ENCODE data around the gene LPP. TPM values are rescaled to one million over a fixed set of nuclear protein-coding genes. Genes with fewer than 3 reads are reported as not detected.

The LPP gene
- total RNA-seq, 1 donor from 2014 or later, result 222 TPM

DNA sequence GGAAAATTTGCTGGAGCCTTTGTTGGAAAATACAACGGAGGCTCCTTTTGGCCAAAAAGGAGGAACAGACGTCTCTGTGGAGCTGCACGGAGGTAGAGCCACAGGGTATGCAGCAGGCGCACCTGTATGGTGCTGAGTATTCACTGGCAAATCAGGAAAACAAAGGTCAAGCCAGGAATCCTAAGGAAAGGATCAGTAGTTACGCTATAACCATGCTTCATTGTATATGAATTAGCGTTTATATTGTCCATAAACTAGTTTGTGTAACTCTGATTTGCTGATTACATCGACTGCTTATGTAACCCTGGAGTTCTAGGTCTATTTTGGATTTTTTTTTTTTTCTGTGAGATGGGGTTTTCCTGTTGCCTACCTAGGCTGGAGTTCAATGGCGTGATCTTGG, 45.4 kb downstream of the LPP start:
- no peaks in the 10 kb centered on the region for H3K9me3 ChIP-seq (ENCODE audit: insufficient read depth, low read depth, low read length)
- Mint-ChIP-seq H3K4me1 (ENCODE audit: low read depth, unreplicated experiment) (peaks cover 35% of the 10 kb centered on the region), H3K36me3 (ENCODE audit: low read depth, unreplicated experiment) (peaks cover 2% of the 10 kb centered on the region), H3K27me3 (ENCODE audit: low read depth, unreplicated experiment) (no peaks in the 10 kb centered on the region), H3K27ac (ENCODE audit: unreplicated experiment) (no peak overlapping the region), H3K9me3 (ENCODE audit: unreplicated experiment) (no peaks in the 10 kb centered on the region), H3K4me3 (ENCODE audit: unreplicated experiment) (no peak overlapping the region)
- H3K79me2 ChIP-seq (ENCODE audit: insufficient read depth, low read length), result peaks cover 91% of the 10 kb centered on the region
- H3K4me2 ChIP-seq (ENCODE audit: low read length), result no peak overlapping the region
- peaks cover 76% of the 10 kb centered on the region for H4K20me1 ChIP-seq (ENCODE audit: insufficient read depth, low read length)
- no peak for TF ChIP-seq EZH2 (IDR thresholded peaks at IDR 0.05; ENCODE audit: insufficient read depth, low read length)
- FAIRE-seq (no peak), DNase-seq (ENCODE audit: low read depth) (no peak)
- no peak overlapping the region for H3K27ac ChIP-seq (ENCODE audit: low read depth, low read length)
- no peaks in the 10 kb centered on the region for H3K27me3 ChIP-seq (ENCODE audit: insufficient read depth, low read length)
- no peak overlapping the region for H3K4me3 ChIP-seq (ENCODE audit: insufficient read depth, low read depth, low read length)
- H3K36me3 ChIP-seq (ENCODE audit: insufficient read depth, low read length), result peaks cover 2% of the 10 kb centered on the region
- no peak overlapping the region for H3K9ac ChIP-seq (ENCODE audit: low read length)
- H2AFZ ChIP-seq (ENCODE audit: low read depth, low read length), result no peak overlapping the region
- peaks cover 27% of the 10 kb centered on the region for H3K4me1 ChIP-seq (ENCODE audit: insufficient read depth, low read length)

DNA sequence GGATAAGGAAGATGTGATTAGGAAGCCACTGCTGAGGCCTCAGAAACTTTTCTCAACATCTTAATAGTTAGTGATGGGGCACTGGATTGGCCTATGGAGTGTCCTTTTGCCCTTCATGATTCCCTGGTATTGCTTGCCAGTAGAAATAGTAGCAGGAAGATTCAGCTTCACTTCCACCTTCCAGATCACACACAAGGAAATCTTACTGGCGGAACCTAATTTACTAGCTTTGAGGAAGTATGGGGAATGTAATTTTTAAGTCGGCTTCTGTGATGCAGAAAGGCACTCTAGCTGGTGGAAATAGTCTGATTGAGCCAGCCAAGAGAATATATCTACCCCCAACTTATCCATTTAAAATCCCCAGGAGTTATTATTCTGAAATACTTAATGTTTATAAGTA, 46.5 kb downstream of the LPP start:
- Histone ChIP-seq H3K4me3 (ENCODE audit: insufficient read depth, low read depth, low read length) (no peak overlapping the region), H4K20me1 (ENCODE audit: insufficient read depth, low read length) (peaks cover 77% of the 10 kb centered on the region), H3K4me2 (ENCODE audit: low read length) (no peak overlapping the region), H3K9ac (ENCODE audit: low read length) (no peak overlapping the region), H3K27me3 (ENCODE audit: insufficient read depth, low read length) (no peaks in the 10 kb centered on the region), H3K27ac (ENCODE audit: low read depth, low read length) (no peak overlapping the region), H3K9me3 (ENCODE audit: insufficient read depth, low read depth, low read length) (no peaks in the 10 kb centered on the region), H3K4me1 (ENCODE audit: insufficient read depth, low read length) (peaks cover 23% of the 10 kb centered on the region), H2AFZ (ENCODE audit: low read depth, low read length) (no peak overlapping the region), H3K79me2 (ENCODE audit: insufficient read depth, low read length) (peaks cover 90% of the 10 kb centered on the region), H3K36me3 (ENCODE audit: insufficient read depth, low read length) (peaks cover 2% of the 10 kb centered on the region)
- no peaks in the 10 kb centered on the region for H3K27me3 Mint-ChIP-seq (ENCODE audit: low read depth, unreplicated experiment)
- H3K27ac Mint-ChIP-seq (ENCODE audit: unreplicated experiment), result no peak overlapping the region
- DNase-seq (ENCODE audit: low read depth) (no peak), FAIRE-seq (no peak)
- peaks cover 2% of the 10 kb centered on the region for H3K36me3 Mint-ChIP-seq (ENCODE audit: low read depth, unreplicated experiment)
- peaks cover 28% of the 10 kb centered on the region for H3K4me1 Mint-ChIP-seq (ENCODE audit: low read depth, unreplicated experiment)
- H3K9me3 Mint-ChIP-seq (ENCODE audit: unreplicated experiment), result no peaks in the 10 kb centered on the region
- TF ChIP-seq EZH2 (IDR thresholded peaks at IDR 0.05; ENCODE audit: insufficient read depth, low read length), result no peak
- TF ChIP-seq, protein P1, sequence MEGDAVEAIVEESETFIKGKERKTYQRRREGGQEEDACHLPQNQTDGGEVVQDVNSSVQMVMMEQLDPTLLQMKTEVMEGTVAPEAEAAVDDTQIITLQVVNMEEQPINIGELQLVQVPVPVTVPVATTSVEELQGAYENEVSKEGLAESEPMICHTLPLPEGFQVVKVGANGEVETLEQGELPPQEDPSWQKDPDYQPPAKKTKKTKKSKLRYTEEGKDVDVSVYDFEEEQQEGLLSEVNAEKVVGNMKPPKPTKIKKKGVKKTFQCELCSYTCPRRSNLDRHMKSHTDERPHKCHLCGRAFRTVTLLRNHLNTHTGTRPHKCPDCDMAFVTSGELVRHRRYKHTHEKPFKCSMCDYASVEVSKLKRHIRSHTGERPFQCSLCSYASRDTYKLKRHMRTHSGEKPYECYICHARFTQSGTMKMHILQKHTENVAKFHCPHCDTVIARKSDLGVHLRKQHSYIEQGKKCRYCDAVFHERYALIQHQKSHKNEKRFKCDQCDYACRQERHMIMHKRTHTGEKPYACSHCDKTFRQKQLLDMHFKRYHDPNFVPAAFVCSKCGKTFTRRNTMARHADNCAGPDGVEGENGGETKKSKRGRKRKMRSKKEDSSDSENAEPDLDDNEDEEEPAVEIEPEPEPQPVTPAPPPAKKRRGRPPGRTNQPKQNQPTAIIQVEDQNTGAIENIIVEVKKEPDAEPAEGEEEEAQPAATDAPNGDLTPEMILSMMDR (IDR thresholded peaks at IDR 0.05; ENCODE audit: insufficient read depth, low read depth, low read length), result no peak
- H3K4me3 Mint-ChIP-seq (ENCODE audit: unreplicated experiment), result no peak overlapping the region

DNA sequence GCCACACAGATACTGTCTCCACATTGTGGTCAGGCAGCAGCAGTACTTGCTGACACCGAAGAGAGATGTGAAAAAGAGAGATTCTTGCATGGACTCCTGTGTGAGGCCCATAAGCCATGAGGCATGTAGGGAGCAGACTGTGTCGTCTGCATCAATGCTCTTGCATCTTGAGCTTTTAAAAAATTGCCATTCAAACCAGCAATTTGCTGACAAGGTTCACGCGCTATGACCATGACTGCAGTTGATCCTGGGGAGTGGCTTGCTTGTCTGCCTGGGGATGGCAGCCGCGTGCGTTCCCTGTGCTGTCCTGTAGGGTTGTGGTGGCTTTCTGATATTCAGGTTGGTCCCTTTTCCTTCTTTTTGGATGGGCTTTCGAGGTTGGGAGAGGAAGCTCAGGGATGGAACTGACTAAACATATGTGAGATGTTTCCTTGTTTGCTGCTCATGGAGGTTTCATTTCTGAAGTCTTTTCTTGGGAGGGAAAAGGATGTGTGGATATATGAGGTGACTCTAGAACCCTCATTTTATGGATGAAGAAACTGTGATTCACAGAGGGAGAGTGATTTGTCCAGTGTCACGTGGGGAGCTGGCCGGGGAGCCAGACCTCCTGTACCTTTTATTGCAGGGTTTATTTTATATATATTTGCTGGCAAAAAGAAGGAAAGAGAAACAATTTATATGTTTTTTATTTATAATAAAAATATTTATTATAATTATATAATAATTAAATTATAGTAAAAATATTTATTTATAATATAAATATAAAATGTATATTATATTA, 48.6 kb downstream of the LPP start:
- DNase-seq (ENCODE audit: low read depth), result no peak
- no peak overlapping the region for H3K4me3 Mint-ChIP-seq (ENCODE audit: unreplicated experiment)

More for the DNA sequence above, 48.6 kb downstream of the LPP start:
- Histone ChIP-seq H3K79me2 (ENCODE audit: insufficient read depth, low read length) (peaks cover 90% of the 10 kb centered on the region), H3K4me3 (ENCODE audit: insufficient read depth, low read depth, low read length) (no peak overlapping the region), H2AFZ (ENCODE audit: low read depth, low read length) (no peak overlapping the region), H3K9me3 (ENCODE audit: insufficient read depth, low read depth, low read length) (no peaks in the 10 kb centered on the region), H3K27ac (ENCODE audit: low read depth, low read length) (no peak overlapping the region), H3K9ac (ENCODE audit: low read length) (no peak overlapping the region), H3K4me2 (ENCODE audit: low read length) (no peak overlapping the region), H3K36me3 (ENCODE audit: insufficient read depth, low read length) (peaks cover 6% of the 10 kb centered on the region), H4K20me1 (ENCODE audit: insufficient read depth, low read length) (peaks cover 61% of the 10 kb centered on the region), H3K27me3 (ENCODE audit: insufficient read depth, low read length) (no peaks in the 10 kb centered on the region), H3K4me1 (ENCODE audit: insufficient read depth, low read length) (peaks cover 4% of the 10 kb centered on the region)
- peak overlapping the region; percentile 2 for H3K27ac Mint-ChIP-seq (ENCODE audit: unreplicated experiment)
- no peaks in the 10 kb centered on the region for H3K27me3 Mint-ChIP-seq (ENCODE audit: low read depth, unreplicated experiment)
- no peak for TF ChIP-seq EZH2 (IDR thresholded peaks at IDR 0.05; ENCODE audit: insufficient read depth, low read length)
- TF ChIP-seq, protein P1 (IDR thresholded peaks at IDR 0.05; ENCODE audit: insufficient read depth, low read depth, low read length), result no peak
- peaks cover 2% of the 10 kb centered on the region for H3K36me3 Mint-ChIP-seq (ENCODE audit: low read depth, unreplicated experiment)
- no peak for FAIRE-seq
- H3K4me1 Mint-ChIP-seq (ENCODE audit: low read depth, unreplicated experiment), result peaks cover 10% of the 10 kb centered on the region
- H3K9me3 Mint-ChIP-seq (ENCODE audit: unreplicated experiment), result no peaks in the 10 kb centered on the region
